ENCODE measurements around the gene CHRNG.
"Not testable (repeated sequence)": the region's sequence is repeated elsewhere in the genome, so short reads cannot be mapped to it uniquely, and the experiment has no call there.

CHRNG gene

DNA sequence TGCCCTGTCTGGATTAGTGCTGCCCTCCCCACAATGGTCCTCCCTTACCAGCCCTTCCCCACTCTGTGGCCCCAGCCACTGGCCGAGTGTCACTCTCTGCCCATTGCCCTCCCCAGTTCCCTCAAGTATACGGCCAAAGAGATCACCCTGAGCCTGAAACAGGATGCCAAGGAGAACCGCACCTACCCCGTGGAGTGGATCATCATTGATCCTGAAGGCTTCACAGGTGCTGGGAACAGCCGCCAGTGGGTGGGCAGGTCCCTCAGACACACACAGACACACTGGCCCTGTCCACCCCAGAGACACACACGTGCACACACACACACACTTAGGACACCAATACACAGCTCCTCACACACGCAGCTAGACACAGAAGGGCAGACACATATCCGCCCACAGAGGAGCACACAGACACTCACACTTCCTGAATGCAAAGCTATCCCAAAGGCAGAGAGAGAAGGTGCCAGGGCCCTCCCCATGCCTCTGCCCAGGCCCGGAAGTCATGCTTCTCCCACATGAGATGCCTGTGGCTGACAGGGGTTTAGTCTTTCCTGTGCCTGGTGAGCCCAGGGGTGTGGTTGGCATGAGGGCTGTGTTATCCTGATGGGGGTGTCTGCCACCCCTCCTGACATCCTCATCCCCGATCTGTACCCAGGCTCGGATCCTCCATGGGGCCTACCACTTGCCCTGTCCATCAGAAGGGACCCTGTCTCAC, 10.6 kb upstream of the CHRNG start:
- no peak for DNase-seq (ENCODE audit: low spot score)

DNA sequence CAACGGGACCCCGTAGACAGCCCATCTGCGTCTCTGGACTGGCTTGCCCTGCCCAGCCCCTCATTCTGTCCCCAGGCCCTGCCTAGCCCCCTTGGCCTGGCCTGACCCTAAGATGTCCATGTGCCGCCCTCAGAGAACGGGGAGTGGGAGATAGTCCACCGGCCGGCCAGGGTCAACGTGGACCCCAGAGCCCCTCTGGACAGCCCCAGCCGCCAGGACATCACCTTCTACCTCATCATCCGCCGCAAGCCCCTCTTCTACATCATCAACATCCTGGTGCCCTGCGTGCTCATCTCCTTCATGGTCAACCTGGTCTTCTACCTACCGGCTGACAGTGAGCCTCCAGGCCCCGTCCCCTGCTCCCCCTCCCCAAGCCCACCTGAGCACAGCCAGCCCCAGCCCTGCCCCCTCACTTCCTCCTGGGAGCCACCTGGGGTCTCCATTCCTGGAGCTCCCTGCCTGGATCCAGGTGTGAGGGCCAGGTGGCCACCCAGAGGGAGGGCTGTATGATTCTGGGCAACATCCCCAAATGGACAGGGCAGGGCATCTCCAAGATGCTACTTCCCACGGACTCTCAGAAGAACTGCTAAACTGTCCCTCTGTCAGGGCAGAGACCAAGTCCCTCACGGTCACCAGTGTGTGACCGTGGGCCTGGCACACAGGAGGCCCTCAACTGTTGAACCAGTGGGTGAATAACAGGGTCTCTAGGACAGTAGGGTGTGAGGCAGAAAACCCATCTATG, 9.5 kb upstream of the CHRNG start:
- no peak for DNase-seq (ENCODE audit: low spot score)

DNA sequence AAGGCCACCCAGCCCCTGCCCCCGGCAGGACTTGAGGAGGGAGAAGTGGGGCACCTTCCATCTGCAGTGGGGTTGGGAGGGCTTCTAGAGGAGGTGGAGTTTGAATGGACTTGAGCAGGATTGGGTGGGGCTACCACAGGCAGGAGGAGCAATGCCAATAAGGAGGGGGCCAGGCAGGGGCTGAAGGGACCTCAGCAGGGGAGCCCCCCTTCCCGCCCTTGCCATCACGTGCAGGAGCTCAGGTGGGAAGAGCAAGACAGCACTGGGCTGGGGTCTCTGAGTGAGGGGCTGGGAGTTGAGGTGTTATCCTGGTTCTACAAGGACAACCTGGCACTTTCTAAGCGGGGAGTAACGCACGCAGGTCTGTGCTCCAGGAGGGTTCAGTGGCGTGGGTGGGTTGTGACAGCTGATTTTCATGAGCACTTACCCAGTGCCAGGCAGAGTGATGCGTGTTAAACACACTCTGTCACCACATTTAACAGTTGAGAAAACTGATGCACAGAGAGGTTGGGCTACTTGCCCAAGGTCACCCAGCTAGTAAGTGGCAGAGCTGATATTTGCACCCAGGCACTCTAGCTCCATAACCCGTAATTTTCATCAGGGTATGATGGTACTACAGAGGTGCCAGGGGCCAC, 8.7 kb upstream of the CHRNG start:
- DNase-seq (ENCODE audit: low spot score): no peak

DNA sequence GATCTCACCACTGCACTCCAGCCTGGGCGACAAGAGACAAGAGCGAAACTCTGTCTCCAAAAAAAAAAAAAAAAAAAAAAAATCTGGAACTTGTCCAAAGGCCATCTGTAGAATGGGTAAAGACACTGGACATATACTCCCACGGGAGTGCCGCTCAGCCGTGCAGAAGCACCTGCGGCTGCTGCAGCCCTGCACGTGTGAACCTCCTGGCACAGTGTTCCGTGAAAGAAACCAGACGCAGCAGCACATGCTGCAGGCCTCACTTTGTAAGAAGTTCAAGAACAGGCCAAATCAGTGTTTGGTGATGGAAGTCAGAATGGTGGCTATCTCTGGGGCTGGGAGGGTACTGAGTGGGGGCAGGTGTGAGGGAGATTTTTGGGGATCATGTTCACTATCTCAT, 7.1 kb upstream of the CHRNG start:
- no peak for DNase-seq (ENCODE audit: low spot score)

DNA sequence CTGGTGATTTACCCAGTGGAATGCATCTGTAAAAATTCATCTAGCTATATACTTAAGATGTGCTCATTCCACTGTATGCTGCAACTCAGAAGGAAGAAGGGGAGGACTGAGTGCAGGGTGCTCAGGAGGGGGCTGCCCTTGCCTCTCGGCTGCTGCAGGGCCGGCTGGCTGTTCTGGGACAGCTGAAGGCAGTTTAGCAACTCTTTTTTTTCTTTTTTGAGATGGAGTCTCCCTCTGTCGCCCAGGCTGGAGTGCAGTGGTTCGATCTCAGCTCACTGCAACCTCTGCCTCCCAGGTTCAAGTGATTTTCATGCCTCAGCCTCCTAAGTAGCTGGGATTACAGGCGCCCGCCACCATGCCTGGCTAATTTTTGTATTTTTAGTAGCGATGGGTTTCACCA, 6.7 kb upstream of the CHRNG start:
- DNase-seq (ENCODE audit: low spot score): not testable (repeated sequence)

DNA sequence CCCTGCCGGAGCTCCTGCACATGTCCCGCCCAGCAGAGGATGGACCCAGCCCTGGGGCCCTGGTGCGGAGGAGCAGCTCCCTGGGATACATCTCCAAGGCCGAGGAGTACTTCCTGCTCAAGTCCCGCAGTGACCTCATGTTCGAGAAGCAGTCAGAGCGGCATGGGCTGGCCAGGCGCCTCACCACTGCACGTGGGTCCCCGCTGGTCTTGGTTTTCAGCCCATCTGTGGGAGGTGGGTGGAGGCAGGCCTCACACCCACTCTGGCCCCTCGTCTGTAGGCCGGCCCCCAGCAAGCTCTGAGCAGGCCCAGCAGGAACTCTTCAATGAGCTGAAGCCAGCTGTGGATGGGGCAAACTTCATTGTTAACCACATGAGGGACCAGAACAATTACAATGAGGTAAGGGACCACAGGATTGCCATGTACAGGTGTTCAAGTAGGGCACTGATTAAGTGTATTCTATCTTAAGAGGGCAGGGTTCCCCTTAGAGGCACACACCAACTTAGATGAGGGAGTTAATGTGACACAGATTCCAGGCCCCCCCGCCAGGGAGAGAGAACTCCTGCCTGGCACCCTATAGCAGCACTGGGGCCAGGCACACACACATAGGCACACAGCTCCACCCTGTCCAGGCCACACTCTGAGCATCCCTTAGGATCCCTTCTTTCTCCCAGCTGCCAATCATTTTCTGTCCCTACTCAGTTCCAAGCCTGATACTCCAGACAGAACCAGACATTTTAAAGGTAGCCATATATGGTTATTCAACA, 5.4 kb upstream of the CHRNG start:
- no peak for DNase-seq (ENCODE audit: low spot score)

DNA sequence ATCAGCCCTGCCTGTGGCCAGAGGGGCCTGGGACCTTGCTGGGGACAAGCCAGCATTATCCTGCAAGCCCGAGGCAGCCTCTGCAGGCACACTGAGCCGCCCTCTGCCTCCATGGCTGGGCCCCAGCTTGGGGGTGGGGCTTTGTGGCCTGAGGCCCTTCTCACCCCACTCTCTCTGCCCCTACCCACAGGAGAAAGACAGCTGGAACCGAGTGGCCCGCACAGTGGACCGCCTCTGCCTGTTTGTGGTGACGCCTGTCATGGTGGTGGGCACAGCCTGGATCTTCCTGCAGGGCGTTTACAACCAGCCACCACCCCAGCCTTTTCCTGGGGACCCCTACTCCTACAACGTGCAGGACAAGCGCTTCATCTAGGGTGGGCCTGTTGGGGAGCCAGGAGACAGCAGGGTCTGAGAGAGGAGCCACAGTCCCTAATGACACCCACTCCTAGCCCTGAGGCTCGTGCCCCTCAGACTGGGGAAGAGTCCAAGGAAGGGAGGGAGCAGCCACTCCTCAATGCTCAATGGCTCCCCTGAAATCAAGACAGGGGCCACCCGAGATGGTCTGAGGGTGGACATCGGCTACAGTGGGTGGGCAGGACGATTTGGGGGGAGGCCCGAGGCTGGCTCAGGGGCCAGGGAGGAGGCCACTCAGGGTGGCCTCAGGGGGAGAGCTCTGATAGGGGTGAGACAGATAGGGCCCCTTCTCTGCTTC, 4.4 kb upstream of the CHRNG start:
- DNase-seq (ENCODE audit: low spot score): no peak

DNA sequence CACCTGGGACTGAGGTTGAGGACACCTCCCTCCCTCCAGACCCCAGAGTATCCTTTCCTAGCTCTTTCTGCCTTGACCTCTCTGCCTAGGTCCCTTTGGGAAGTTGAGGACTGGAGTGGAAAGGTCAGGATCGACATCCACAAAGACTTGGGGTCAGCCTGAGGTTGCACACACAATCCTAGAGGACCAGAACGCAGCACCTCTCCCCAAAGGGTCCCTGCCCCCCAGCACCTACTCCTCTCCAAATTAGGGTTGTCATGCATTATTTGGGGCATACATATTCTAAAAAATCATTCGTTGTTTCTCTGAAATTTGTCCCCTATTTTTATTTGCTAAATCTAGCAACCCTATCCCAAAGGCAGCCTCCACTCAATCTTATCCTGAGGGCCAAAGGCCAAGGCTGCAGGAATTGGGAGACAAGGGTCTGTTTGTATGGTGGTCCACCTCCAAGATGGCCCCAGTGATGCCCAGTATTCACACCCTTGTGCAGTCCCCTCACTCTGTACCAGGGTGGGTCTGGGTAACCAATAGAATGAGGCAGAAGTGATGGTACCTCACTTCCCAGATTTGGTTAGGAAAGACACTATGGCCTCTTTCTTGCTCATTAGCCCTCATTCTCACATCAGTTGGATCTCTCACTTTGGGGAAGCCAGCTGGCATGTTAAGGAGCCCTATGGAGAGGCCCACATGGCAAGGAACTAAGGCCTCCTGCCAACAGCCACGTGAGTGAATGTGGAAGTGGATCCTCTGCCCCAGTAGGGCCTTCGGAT, 3.5 kb upstream of the CHRNG start:
- DNase-seq (ENCODE audit: low spot score): no peak

DNA sequence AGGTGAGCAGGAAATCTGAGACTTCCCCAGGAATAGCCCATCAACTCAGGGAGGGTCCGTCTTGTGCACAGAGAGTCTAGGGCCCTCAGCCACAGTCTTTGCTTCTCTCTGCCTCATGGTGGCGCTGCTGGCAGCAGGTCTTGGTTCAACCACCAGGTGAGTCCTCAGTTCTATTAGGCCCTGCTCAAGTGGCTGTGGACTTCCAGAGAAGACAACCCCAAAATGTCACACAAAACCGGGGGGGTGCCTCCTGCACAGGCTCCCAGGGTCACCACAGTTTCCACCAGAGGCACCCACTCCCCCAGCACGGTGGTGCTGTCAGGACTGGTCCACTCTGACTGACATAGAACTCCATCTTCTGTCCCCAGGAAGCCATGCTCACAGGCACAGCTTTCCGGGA, 2.4 kb upstream of the CHRNG start:
- DNase-seq (ENCODE audit: low spot score): no peak

DNA sequence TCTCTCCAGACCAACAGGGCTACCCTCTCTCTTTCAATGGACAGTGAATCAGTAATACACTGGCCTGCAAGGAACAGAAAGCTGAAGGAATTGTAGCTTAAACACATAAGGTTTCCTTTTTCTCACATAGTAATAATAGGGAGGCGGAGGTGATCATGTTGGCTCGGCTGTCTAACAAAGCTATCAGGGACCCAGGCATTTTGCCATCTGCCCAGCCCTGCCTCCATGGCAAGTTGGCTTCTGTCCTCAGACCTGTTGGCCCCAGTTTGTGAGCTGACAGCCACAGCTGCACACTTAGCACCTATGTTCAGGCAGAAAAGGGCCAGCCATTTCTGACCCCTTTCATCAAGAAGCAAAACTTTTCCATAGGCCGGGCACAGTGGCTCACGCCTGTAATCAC, 2.0 kb upstream of the CHRNG start:
- no peak for DNase-seq (ENCODE audit: low spot score)

DNA sequence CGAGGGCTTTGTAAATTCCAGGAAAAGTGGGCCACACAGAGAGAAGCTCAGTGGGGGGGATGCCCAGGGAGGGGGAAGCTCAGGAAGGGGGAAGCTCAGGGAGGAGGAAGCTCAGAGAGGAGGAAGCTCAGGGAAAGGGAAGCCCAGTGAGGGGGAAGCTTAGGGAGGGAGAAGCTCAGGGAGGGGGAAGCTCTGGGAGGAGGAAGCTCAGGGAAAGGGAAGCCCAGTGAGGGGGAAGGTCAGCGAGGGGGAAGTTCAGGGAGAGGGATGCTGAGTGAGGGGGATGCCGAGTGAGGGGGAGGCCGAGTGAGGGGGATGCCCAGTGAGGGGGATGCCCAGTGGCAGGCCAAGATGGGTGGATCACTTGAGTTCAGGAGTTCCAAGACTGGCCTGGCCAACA, 821 bp upstream of the CHRNG start:
- DNase-seq (ENCODE audit: low spot score): no peak

DNA sequence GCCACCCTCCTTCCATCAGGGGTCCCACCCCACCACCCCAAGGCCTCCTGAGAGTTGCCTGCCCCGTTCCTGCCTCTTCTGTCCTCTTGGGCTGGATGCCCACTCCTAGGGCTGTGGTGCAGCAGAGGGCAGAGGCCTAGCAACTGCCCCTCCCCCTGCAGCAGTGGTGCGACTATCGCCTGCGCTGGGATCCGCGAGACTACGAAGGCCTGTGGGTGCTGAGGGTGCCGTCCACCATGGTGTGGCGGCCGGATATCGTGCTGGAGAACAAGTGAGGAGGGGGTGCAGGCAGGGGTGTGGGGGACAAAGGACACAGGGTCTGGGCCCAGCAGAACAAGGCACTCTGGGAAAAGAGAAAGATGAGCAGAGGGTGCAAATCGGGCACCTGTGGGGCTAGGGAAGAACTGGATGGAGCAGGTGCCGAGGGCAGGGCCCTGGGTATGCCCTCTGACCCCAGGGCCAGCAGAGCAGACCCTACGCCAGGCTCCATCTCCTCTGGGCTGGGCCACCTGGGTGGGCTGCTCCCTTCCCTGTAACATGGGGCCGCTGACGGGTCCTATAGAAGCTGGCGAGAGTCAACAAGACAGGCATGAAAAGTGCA, 1.0 kb downstream of the CHRNG start:
- no peak for DNase-seq (ENCODE audit: low spot score)

DNA sequence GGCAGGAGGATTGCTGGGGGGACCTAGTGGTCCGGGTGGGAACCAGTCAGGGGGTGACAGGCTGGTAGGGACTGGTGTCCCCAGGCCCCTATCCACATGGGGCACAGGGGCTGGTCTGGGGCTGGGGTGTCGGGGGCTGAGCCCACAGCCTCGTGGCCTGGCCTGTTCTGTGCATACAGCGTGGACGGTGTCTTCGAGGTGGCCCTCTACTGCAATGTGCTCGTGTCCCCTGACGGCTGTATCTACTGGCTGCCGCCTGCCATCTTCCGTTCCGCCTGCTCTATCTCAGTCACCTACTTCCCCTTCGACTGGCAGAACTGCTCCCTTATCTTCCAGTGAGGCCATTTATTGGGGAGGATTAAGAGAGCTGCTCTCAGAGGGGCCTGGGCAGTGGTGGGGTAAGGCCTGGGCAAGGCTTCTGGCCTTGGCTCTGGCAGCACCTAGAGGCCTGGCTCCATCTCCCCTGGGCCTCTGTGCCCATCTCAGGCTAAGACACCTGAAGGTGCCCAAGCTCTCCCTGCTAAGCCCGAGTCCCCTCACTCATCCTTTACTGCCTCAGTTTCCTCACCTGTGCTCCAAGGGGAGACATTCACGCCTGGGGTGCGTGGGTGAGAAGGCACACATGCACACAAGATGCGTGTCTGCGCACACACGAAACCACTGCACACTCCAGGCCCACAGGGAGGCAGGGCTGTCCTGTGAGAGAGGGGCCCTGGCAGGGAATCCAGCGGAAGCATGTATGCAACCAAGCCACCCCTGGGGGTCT, 1.9 kb downstream of the CHRNG start:
- DNase-seq (ENCODE audit: low spot score): no peak

DNA sequence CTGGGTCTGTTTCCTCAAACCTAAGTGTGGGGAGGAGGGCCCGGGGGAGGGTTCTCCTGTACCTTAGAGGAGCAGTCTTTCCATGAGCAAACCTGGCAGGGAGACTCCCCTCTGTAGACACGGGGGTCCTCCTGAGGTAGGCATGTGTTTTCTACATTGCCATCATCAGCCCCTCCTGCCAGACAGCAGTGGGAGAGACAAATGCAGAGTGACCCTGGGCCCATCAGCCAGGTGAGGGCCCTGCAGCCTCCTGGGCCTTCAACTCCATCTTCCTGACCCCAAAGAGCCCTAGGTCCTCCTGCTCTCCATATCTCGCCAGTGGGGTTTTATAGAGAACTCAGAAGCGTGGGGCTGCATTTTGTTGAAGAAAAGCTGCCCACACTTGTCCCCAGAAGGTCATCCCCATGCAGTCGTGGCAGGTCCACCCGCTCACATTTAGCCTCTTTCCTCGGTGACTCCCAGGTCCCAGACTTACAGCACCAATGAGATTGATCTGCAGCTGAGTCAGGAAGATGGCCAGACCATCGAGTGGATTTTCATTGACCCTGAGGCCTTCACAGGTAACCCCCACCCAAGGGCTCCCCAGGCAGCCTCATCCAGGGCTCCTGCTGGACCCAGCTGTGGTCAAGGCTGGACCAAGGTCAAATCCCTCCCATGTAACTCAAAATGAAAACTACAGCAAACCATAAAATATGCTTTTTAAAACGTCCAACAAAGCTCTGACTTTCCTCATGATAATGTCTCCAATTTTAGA, 2.6 kb downstream of the CHRNG start:
- DNase-seq (ENCODE audit: low spot score): no peak

DNA sequence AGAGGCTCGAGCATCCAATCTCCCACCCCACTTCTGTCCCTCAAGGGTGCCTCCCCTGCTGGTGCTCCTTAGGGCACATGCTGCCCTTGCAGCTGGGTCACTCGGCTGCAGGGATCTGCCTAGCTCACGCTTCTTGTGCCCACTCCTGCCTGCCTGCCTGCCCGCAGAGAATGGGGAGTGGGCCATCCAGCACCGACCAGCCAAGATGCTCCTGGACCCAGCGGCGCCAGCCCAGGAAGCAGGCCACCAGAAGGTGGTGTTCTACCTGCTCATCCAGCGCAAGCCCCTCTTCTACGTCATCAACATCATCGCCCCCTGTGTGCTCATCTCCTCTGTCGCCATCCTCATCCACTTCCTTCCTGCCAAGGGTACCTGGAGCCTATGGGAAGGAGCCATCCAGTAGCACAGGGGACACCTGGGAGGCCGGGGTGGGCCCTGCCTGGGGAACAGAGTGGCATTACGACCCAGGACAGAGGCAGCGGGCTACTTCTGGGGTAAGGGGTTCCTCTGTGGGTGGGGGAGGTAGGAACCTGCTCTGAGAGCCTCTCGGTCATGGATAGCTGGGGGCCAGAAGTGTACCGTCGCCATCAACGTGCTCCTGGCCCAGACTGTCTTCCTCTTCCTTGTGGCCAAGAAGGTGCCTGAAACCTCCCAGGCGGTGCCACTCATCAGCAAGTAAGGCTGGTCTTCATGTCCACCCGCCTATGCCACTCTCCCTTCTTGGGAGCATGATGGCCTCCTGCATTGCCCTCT, 3.4 kb downstream of the CHRNG start:
- no peak for DNase-seq (ENCODE audit: low spot score)

DNA sequence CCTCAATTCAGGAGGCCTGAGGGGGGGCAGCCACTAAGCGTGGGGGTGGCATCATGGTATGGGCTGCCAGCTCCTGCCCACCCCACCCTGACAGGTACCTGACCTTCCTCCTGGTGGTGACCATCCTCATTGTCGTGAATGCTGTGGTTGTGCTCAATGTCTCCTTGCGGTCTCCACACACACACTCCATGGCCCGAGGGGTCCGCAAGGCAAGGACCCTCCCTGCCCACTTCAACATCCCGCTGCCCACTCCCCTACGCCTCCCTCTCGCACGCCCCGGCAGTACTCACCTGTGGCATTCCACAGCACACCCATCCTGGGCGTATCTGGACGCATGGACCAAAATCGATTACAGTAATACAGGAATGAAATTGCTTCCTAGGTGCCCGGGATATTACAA, 4.0 kb downstream of the CHRNG start:
- no peak for DNase-seq (ENCODE audit: low spot score)

DNA sequence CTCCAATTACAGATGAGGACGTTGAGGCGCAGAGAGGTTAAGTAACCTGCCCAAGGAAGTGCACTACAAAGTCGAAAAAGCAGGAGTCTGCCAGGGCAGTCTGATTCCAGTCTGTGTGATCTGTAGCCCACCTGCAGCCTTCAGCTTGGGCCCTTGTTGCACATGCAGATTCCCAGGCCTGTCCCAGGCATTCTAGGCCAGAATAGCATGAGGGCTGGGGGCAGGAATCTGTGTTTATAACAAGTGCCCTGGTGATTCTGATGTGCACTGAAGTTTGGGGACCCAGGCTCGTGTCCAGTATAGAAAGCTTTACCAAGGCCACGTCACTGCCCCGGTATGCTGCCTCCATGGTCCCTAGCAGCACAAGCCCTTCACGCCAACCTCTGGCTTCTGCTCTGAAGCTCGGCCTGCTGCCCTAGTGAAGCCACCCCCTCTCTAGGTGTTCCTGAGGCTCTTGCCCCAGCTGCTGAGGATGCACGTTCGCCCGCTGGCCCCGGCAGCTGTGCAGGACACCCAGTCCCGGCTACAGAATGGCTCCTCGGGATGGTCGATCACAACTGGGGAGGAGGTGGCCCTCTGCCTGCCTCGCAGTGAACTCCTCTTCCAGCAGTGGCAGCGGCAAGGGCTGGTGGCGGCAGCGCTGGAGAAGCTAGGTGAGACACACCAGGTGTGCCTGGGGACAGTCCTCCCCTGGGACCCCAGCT, 4.6 kb downstream of the CHRNG start:
- DNase-seq (ENCODE audit: low spot score): no peak

DNA sequence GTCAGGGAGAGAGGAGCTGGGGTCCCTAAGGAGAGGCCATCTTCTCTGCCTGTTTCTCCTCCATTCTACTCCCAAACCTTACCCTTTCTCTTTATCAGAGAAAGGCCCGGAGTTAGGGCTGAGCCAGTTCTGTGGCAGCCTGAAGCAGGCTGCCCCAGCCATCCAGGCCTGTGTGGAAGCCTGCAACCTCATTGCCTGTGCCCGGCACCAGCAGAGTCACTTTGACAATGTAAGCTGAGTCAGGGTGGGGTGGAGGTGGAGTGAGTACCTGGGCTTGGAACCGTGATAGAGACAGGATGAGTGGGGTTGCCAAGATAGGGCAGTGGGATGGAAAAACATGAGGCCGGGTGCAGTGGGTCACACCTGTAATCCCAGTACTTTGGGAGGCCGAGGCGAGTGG, 5.2 kb downstream of the CHRNG start:
- DNase-seq (ENCODE audit: low spot score): no peak
